Neural progenitor cell (in vitro differentiated cells): Measurements from ENCODE around the gene SERBP1.

ENCODE experiments used
- EZH2 ChIP-seq: fragments of 200-600 bp; sonication (generic); IDR thresholded peaks from 2 replicates; pipeline ENCODE4 v1.6.1; 2017; ENCODE audit warnings: antibody characterized with exemption, mild to moderate bottlenecking, moderate library complexity
- EZH2phosphoT487 ChIP-seq: fragments of 200-600 bp; sonication (generic); IDR thresholded peaks from 2 replicates; pipeline ENCODE4 v1.6.1; 2017; ENCODE audit warnings: antibody characterized with exemption
- TF ChIP-seq, protein P1 (sequence below): fragments of 200-600 bp; sonication (generic); IDR thresholded peaks from 2 replicates; pipeline ENCODE4 v1.5.1; 2017; ENCODE audit warnings: antibody characterized with exemption, mild to moderate bottlenecking

DNA sequence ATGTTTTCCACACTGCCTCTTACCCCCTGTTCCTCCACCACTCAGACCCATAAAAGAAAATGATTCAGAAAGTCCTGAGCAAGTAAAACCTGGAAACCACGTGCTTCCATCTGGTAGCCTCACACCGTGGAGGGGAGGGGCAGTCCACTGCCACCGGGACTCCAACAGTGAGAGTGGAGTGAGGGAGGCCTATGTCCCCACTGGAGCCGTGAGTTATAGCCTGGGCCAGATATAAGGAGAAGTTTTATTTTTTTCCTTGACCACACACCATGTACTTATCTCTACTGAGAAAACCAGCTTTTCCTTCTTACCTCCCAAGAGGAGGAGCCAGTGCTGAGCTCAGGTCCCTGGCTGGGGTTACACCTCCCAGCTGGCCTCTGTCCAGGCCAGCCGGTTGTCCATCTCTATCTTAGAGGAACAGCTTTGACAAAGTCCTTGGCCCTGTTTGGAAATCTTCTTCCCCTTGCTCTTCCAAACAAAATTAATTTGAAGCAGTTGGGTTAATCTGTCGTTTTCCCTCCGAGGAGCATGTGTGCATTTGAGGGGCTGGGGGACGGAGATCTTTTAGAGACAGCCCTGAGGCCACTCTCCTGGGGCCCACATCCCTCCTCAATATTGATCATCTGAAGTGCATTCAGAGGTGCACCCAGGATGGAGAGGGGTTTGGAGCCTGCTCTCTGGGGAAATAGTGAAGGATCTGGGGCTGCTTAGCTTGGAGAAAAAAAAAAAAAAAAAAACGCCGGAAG, 49.1 kb upstream of the SERBP1 start:
- TF ChIP-seq, protein P1, sequence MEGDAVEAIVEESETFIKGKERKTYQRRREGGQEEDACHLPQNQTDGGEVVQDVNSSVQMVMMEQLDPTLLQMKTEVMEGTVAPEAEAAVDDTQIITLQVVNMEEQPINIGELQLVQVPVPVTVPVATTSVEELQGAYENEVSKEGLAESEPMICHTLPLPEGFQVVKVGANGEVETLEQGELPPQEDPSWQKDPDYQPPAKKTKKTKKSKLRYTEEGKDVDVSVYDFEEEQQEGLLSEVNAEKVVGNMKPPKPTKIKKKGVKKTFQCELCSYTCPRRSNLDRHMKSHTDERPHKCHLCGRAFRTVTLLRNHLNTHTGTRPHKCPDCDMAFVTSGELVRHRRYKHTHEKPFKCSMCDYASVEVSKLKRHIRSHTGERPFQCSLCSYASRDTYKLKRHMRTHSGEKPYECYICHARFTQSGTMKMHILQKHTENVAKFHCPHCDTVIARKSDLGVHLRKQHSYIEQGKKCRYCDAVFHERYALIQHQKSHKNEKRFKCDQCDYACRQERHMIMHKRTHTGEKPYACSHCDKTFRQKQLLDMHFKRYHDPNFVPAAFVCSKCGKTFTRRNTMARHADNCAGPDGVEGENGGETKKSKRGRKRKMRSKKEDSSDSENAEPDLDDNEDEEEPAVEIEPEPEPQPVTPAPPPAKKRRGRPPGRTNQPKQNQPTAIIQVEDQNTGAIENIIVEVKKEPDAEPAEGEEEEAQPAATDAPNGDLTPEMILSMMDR: no peak
- no peak for TF ChIP-seq EZH2phosphoT487
- TF ChIP-seq EZH2: no peak
